NCI-H226 (cell line): Measurements from ENCODE around the gene TTC8.
A peak's percentile ranks its signal among the peaks of the same experiment; 100 is the strongest.
"Not testable (repeated sequence)": the region's sequence is repeated elsewhere in the genome, so short reads cannot be mapped to it uniquely, and the experiment has no call there.

Experiments used
- DNase-seq: peaks from one replicate; pipeline ENCODE4 v3.0.0-alpha.2; 2015

The TTC8 gene

GRCh38 chr14:88824314-88825077, at the start of gene TTC8:
TTC8 (plus strand) TSS chr14:88824651; CDS start chr14:88824708, 57 bp downstream.
- peak; percentile 83 for DNase-seq

- no peak for DNase-seq
Observed at GRCh38 chr14:88775532-88775931, 48.9 kb upstream of the TTC8 start.

DNA sequence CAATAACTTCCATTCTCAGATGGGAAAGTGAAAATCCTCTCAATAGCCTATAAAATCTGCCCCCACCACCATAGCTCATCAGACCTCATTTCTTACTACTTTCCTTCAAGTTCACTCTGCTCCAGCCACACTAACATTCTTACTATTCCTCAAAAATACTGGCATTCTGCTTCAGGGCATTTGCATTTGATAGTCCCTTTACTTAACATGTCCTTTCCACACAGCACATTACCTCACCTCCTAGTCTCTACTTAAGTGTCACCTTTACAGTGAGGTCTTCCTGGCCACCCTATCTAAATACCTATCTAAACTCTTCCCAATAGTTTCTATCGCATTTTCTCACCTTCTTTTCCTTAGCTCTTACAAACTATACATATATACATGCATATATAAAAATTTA, 38.5 kb upstream of the TTC8 start:
- DNase-seq, result no peak

DNA sequence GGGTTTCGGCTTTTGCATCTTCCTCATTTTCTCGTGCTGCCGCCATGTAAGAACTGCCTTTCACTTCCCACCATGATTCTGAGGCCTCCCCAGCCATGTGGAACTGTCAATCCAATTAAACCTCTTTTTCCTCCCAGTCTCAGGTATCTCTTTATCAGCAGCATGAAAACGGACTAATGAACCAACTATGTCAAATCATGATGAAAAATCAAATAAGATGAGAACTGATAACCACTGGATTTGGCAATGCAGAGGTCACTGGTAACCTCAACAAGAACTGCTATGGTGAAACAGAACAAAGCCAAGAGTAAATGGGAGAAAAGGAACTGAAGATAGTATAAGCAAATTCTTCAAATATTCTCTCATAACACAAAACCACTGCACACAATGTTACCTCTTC, 37.7 kb upstream of the TTC8 start:
- DNase-seq, result no peak

DNA sequence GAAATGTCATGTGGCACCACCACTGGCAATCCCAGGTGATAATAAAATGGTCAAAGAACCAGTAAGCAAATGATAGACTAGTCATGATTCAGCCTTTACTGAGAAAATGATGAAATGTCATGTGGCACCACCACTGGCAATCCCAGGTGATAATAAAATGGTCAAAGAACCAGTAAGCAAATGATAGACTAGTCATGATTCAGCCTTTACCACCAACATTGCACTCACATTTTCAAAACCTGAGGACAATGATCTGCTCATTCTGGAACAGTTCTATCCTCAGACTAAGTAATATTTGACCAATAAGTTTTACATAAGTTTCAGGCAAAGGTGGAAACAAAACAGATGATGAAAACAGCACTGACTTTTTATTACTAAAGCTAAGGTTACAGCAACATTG, 34.9 kb upstream of the TTC8 start:
- DNase-seq, result not testable (repeated sequence)

- no peak for DNase-seq
Observed at GRCh38 chr14:88790501-88791251, 33.8 kb upstream of the TTC8 start.

DNA sequence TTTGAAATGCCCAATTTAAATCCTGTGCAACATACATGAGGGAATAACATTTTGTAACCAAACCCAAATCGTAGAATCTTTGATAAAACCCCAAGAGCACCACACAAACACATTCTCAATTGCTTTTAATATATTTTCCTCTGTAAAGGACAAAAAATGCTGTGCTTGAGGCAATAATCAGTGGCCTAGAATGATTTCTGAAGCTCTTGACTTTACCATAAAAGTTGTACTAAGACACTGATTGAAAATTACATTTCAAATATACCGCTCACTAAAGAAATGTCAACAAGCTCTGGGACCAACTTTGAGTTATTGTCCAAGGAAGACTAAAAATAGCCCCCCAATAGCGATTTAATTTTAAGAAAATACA, 33.2 kb upstream of the TTC8 start:
- no peak for DNase-seq

- no peak for DNase-seq
Observed at GRCh38 chr14:88791629-88792472, 32.6 kb upstream of the TTC8 start.

DNA sequence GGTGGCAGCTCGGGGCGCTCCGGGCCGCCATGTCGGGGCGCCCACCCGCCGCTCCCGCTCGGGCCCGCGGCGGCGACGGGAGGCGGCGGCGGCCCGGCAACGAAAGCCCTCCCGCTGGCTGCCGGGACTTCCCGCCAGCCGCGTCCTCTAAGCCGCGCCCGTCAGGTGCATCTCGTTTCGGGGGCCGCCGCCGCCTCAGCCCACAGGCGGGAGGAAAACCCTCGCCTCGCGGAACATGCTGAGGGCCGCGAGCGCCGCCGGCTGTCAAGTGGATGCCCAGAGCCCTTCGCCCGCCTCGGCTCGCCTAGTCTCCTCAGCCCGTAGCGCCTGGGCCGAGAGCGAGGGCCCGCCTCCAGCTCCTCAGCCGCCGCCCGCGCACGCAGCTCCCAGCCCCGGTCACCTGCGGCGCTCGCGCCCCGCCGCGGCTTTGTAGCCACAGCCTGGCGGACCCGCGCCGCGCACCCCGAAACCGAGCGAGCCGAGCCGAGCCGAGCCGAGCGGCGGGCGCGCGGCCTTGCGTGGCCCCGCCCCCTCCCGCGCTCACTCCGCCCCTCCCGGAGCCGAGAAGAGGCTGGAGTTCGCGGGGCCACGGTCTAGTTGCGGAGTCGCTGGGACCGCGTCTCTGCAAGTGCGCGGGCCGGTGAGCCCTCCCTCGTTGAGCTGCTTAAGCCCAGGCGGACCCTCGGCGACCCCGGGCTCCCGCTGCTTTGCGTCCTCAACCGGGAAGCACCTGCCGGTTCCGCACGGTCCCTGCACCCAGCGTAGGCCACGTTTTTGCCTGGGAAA, 31.8 kb upstream of the TTC8 start, which contains the start of gene EML5:
TSS of gene EML5 (minus strand) at position 481 of the 786 bp plus-strand sequence. CDS start at position 31, 450 bp downstream.
- peak; percentile 67 for DNase-seq

DNA sequence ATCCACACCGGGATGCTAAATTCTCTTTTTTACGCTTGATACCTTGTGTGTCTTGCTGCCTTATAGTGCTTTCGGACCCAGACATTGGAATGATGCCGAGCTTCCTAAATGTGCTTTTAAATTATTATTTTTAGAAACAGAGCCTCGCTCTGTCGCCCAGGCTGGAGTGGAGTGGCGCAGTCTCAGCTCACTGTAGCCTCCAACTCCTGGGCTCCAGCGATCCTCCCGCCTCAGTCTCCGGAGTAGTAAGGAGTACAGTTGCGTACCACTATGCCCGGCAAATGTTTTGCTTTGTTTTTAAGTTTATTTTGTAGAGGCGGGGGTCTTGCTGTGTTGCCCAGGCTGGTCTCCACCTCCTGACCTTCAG, 31.2 kb upstream of the TTC8 start:
- DNase-seq, result no peak

DNA sequence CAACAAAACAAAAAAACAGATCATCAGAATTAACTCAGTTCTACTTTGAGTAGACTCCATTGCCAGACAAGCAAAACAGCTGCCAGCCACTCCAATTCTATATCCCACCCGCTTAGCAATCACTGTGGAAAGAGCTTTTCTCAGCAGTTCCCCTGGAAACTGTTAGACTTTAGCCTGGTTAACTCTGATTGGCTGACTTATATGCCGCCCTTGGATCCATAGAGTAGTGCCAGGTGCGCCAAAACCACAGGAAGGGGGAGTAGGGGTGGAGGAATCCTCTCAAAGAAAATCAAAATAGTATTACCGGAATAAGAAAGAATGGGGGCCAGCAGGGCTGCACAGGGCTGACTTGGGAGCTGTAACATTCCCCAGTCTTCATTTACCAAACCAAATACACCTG, 26.3 kb upstream of the TTC8 start:
- DNase-seq, result no peak

DNA sequence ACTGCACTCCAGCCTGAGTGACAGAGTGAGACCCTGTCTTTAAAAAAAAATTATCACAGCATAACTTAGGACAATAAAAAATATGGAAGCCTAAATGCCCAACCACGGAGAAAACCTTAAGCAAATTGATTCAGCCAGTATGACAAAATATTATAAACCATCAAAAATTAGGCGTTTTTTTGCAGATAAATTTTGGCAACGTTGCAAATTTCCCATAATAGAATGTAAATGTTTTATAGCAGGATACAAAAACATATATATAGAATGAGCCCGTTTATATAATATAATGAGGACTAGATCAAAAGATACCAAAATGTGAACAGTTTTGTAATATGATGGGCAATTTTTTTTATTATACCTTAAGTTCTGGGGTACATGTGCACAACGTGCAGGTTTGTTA, 24.9 kb upstream of the TTC8 start:
- DNase-seq, result no peak

- no peak for DNase-seq
Observed at GRCh38 chr14:88802596-88802995, 21.9 kb upstream of the TTC8 start.

GRCh38 chr14:88804035-88804434, 20.4 kb upstream of the TTC8 start:
- DNase-seq, result no peak

GRCh38 chr14:88804477-88804876, 20.0 kb upstream of the TTC8 start:
- no peak for DNase-seq

GRCh38 chr14:88808359-88808758, 16.1 kb upstream of the TTC8 start:
- DNase-seq, result no peak

DNA sequence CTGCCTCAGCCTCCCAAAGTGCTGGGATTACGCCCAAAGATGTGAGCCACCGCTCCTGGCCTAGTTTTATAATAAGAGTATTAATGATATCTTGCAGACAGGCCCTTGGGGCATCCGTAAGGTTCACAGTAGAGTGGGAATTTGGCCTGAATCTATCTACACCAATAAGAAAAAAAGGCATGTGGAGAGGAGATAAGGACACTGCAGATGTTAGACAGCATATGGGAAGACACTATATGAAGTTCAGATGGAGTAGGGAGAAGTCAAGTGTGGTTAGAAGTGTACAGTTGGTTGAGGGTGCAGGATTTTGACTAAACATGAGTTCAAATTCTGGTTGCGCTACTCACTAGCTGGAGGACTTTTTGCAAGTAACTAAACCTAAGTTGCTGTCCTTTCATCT, 8.5 kb upstream of the TTC8 start:
- DNase-seq, result no peak

DNA sequence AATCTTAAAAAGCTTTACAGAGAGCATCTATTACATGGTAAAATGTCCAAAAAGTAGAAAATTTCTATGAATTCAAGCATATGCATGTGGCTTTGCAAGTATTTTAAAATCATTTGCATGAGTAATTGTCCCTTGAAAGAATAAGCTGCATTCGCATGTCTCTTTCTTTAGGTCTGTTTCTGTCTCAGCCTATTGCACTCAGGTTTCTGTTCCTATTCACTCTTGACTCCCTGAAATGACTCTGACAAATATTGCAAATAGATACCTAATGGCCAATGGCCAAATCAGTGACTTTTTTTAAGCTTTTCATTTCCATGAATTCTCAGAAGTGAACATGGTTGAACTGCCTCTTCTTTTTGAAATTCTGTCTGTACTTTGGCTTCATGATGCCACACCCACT, 6.4 kb upstream of the TTC8 start:
- no peak for DNase-seq

GRCh38 chr14:88819674-88820073, 4.8 kb upstream of the TTC8 start:
- not testable (repeated sequence) for DNase-seq

DNA sequence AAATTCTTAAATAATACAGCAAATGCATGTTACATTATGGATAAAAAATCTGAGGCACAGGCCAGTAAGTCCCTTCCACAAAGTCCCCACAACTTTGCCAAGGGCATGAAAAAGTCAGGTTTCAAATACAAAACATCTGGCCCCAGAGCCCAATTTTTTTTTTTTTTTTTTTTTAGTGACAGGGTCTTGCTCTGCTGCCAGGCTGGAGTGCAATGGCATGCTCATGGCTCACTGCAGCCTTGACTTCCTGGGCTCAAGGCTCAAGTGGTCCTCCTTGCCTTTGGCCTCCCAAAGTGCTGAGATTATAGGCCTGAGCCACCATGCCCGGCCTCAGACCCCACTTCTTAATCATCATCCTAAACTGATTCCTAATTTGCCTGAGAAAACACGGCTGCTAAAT, 3.1 kb upstream of the TTC8 start:
- no peak for DNase-seq

- no peak for DNase-seq
Observed at GRCh38 chr14:88821888-88822287, 2.6 kb upstream of the TTC8 start.

DNA sequence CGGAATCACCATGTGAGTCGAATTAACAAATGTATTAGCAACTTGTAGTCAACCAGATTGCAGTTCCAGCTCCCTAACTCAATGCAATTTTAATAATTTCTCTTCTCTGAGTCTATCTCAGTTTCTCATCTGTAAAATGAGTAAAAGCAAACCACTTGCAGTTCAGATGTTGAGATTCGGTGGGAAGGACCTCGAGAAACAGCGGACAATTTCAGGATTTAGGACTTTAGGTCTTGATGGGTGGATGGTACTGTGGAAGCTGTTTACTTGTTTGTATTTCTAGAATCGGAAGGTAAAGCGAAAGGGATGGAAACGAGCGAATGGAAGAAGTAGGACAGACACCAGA, 510 bp upstream of the TTC8 start:
- DNase-seq, result no peak

- no peak for DNase-seq
Observed at GRCh38 chr14:88825078-88825458, 617 bp downstream of the TTC8 start.
